ENCODE results near the gene DISC1.
"Not testable (repeated sequence)": the region's sequence is repeated elsewhere in the genome, so short reads cannot be mapped to it uniquely, and the experiment has no call there.

Gene DISC1

DNA sequence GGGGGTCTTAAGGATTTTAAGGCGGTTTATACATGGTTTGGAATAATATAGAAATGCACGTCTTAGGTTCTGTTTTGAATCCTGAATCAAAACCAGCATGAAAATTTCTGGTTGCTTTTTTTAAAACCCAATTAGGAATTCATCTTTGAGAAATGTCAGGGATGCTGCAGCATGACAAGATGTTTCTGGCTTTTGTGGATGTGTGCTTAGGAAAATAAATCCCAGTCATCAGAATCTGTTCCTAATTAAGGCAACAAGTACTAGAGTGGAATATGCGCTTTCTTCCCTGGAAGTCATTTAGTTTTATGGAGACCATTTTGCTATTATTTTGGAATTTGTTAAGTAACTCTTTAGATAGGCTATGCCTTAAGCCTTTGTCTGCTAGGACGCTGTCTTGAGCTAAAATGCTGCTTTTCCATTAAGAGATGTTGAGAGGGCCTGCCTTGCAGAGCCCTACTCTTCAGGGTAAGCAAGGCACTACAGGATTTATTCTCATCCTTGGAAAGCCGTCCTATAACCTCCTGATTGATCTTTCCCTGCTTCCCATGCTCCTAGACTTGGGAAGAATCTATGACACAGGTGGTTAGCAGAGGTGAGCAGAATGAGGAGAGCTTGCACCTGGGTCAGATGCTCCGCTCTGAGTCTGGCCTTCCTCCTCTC, 332.8 kb downstream of the DISC1 start:
- no peak for DNase-seq (ENCODE audit: low spot score)

GRCh38 chr1:231961801-231962200, 335.2 kb downstream of the DISC1 start:
- not testable (repeated sequence) for DNase-seq (ENCODE audit: low spot score)

DNA sequence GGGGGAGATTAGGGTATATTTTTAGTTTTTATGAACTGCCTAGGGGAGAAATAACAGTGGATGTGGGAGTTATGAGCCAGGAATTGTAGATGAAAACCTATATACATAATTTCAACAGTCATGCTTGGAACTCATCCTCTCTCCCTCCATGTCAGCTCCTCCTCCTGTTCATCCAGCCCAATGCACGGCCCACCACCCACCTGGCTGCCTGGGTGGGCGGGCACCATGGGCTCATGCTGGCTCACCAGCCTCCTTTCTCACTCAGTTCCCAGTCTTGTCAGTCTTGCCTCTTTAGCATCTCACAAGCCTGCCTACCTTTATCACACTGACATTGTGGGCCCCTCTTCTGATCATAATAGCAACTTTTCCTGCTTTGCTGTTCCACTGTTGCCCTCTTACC, 336.0 kb downstream of the DISC1 start:
- DNase-seq (ENCODE audit: low spot score) = no peak

- no peak for DNase-seq (ENCODE audit: low spot score)
Observed at GRCh38 chr1:231964241-231964640, 337.7 kb downstream of the DISC1 start.

DNA sequence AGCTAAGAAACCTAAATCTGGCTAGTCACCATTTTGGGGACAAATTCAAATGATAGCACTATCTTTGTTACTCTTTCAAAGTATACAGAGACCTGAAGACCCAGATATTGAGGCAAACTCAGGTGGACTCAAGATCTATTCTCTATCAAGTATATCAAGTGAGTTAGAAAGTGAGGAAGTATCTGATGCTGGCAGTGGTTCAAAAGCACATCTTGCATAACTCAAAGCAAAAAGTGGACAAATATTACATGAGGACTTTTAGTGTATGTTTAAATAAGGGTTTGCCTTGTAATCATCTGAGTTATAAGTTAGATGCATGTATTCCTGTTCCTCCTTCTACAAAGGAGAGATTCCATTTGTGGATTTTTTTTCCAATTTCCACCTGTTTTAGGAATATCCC, 338.4 kb downstream of the DISC1 start:
- no peak for DNase-seq (ENCODE audit: low spot score)

DNA sequence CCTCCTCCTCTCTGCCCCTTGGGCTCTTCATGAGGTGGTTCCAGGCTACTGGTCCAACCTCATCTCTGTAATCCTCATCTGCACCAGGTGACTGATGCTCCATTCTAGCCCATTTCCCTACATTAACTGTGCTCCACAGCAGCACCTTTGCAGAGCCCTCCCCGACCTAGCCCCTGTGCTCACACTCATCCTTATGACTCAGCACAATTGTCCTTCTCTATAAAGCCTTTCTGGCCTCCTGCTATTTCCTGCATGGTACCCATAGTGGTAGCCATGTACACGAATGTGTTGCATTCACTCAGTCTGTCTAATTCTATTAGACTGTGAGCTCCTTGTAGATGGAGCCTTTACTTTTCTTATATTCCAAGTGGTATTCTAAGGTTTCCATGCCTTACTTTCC, 339.0 kb downstream of the DISC1 start:
- no peak for DNase-seq (ENCODE audit: low spot score)

DNA sequence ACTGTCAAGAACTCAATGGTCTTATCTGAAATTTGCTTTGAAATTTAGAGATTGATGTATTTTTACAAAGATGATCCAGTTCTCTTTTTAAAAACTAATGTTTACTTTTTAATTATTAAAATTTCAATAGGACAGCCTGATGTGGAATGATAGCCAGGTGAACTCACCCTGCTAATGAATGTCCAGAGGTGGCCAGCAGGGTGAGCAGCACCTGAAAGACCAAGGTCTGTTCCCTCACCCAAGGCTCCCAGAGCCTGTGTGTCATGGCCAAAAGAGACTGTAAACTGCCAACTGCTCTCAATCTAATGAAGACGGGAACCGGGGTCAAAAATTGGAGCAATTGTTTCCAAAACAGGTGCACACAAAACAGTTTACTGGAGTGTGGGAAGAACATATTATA, 340.4 kb downstream of the DISC1 start:
- no peak for DNase-seq (ENCODE audit: low spot score)

DNA sequence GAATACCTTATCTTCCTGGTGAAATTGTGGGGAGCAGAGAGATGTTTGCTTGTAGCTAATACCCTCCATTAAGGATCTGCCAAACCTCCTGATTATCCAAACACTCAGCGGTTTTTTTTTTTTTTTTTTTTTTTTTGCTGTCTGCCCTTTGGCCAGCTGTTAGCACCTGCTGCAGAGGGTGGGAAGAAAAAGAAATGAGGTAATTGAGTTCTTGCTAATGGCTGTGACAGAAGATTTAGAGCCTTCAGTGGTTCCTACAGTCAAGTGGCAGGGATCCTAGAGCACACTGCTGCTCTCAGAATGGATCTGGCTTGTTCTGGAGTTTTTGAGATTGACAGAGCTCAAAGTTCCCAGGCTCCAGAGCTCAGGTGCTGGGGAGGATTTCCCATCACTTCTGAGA, 342.5 kb downstream of the DISC1 start:
- no peak for DNase-seq (ENCODE audit: low spot score)

GRCh38 chr1:231969761-231970160, 343.2 kb downstream of the DISC1 start:
- DNase-seq (ENCODE audit: low spot score) = not testable (repeated sequence)

DNA sequence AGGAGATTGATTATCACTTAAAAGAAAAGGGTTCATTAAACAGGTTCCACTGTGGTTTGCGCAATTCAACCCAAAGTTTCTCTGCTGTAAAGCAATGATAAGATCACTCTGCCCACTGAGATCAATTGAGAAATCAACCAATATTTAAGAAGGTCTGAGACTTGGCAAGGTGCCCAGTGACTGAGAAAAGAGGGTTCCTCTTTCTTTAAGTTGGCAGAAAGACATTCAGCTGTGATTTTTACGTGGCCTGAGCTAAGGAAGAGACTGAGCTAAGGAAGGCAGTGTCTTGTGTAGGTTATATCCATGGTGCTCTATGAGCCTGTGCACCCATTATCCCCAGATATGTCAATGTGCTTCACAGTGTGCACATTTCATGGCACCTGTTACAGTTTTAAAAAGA, 344.1 kb downstream of the DISC1 start:
- DNase-seq (ENCODE audit: low spot score) = no peak

DNA sequence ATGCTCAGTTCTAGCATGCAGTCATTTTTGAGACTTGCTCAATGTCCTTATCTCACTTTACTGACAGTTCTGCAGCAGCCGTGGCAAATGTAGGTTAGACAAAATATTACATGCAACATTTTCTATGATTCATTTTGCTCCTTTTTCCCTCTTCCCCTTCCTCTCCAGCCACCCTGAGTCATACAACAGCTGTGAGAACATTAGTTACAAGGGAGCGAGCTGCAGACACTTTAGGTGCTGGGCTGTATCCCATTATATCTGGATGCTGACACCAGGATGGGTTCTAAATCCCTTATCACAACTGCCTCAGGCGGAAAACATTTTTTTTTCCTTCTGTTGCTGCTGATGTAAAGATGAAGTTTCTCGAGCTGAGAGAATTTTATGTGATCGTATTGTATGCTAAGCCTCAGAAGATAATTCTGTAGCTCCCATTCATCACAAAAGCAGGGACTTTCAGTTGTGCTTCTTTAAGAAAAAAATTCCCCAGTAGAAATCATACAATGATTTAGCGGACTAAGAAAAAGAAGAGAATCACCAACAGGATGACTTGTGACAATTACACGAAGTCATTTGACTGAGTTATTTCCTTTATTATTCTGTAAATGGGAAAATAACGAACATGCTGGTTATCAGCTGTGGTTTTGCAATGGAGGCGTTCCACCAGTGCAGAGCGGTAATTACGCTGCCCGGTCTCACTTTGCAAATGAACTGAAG, 345.0 kb downstream of the DISC1 start:
- DNase-seq (ENCODE audit: low spot score) = no peak

DNA sequence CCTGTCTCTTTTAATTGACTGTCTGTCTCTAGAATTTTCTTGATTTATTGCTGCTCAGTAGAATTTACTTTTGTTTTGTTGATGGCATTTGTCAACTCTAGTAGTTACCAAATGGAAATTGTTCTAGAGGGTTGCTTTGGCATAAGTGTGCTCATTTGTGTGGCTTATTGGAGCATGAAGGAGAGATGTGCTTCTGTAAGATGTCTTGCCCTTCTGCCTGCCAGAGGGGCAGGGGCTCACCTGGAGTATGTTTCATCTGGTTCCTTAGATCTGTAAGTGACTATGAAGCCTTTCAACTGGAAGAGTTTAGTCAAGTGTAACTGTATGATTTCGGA, 345.5 kb downstream of the DISC1 start:
- no peak for DNase-seq (ENCODE audit: low spot score)

DNA sequence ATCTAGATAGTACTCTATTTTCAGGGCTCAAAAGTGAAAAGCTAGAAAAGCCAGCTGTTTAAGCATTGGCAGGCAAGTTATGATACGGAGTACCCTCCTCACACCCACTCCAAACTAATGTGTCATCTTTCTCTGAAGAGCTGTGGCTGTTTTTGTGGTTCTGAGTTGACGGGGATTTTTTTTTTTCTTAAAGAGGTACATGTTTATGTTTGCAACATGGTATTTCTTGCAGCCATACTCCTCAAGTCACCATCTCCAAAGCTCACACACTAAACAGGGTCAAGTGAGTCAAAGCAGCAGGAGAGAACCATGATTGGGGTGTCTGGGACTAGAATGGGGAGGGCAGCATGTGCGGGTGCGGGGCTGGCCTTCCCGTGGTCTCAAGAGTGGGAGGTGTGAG, 347.2 kb downstream of the DISC1 start:
- no peak for DNase-seq (ENCODE audit: low spot score)

GRCh38 chr1:231976231-231976630, 349.6 kb downstream of the DISC1 start:
- DNase-seq (ENCODE audit: low spot score) = no peak

GRCh38 chr1:231981675-231982074, 355.1 kb downstream of the DISC1 start:
- DNase-seq (ENCODE audit: low spot score) = no peak

- no peak for DNase-seq (ENCODE audit: low spot score)
Observed at GRCh38 chr1:231982871-231983587, 356.4 kb downstream of the DISC1 start.

- DNase-seq (ENCODE audit: low spot score) = no peak
Observed at GRCh38 chr1:231983588-231984193, 357.1 kb downstream of the DISC1 start.

DNA sequence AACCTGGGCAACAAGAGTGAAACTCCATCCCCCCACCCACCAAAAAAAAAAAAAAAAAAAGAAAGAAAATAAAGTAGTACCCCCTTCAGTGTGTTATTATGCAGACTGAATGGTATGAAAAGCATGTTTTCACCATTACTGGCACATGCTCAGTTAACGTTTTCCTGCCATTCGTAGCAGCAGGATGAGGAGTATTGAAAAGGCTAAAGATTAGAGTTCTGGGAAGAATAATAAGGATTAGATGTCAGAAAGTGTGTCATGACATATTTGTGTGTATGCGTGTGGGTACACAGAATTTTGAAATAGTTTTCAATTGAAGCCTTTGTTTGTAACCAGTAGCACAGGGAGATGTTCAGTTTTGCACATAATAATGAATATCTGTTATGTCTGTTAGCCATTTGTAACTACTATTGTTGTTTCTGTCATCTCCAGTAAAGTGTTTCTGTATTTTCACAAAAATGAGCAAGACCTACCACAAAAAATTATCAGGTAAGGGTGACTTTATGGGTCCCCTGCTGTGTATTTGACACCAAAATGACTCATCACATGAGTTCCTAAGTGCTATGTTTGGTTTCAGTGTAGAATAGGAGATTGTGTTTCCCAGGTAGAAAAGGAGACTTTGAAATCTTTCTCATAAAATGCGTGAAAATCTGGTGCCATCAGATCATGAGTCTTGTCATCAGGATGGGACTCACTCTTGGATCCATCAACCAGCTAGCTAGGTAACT, 358.9 kb downstream of the DISC1 start:
- DNase-seq (ENCODE audit: low spot score) = no peak

- DNase-seq (ENCODE audit: low spot score) = no peak
Observed at GRCh38 chr1:231986631-231987336, 360.2 kb downstream of the DISC1 start.

GRCh38 chr1:231990388-231990787, 363.8 kb downstream of the DISC1 start:
- DNase-seq (ENCODE audit: low spot score) = no peak

- no peak for DNase-seq (ENCODE audit: low spot score)
Observed at GRCh38 chr1:231991231-231991630, 364.6 kb downstream of the DISC1 start.

All from D341Med (cell line).